Spleen (tissue), 10 donors: Measurements from ENCODE around the gene GGTLC3. TPM values are rescaled to one million over a fixed set of nuclear protein-coding genes. Genes with fewer than 3 reads are reported as not detected.

Experiments
- polyA plus RNA-seq, 3 donors: library from polyadenylated mRNA; stranded (reverse); fragments of 200-250 nt; gene quantifications; one replicate each; pipeline ENCODE4 v1.2.1, GENCODE V29; 2013
- total RNA-seq, 7 donors: library from RNA; depleted of rRNA in 3 of 7; stranded (reverse); fragments of >200 nt in 3 of 7; fragmentation: NEBNext Ultra II Directional in 4 of 7; extraction: Animal tissue kit (Norgen Biotek cat#: 25700) in 4 of 7; gene quantifications; one replicate each; pipeline versions ENCODE4 v1.1.0 to v1.2.1, GENCODE V29; 2016 to 2021
- donor health status: healthy with polysubstance abuse.
- donor health status: DM: no; HTN: no; CAD: no; lungs with moderate emphysema.
- donor health status: DM: no; HTN: no; CAD: no.
- donor health status: Bipolar disorder and iron deficiency.
- donor health status: healthy.
- donor health status: DM: no; HTN: no; CAD: no.
- donor health status: DM: yes; HTN: yes; CAD: no.

The GGTLC3 gene
- total and polyA plus RNA-seq, 10 donors = not detected

Other genes starting within 250 kb of the GGTLC3 start
- gene TMEM191B, start 9.6 kb upstream of the GGTLC3 start, total RNA-seq = 1 to 10 TPM in 3 of 7 donors, under 1 TPM in 1, not detected in 3; 0.60 to 4.0 (median 2.0) TPM
- 1 to 10 TPM in 2 of 3 donors, under 1 TPM in 1; 0.83 to 4.3 (median 3.5) TPM for gene TMEM191B, start 9.6 kb upstream of the GGTLC3 start, polyA plus RNA-seq
- 1 to 10 TPM; 1.2 to 3.0 (median 1.5) TPM for gene RIMBP3, start 93.8 kb upstream of the GGTLC3 start, total RNA-seq
- under 1 TPM; 0.15 to 0.74 (median 0.17) TPM for gene RIMBP3, start 93.8 kb upstream of the GGTLC3 start, polyA plus RNA-seq